Measurements from ENCODE around the gene FGF9. TPM values are rescaled to one million over a fixed set of nuclear protein-coding genes. Genes with fewer than 3 reads are reported as not detected.

Gene FGF9
- total RNA-seq, 1 experiment from 2014 or later: 0.21 TPM

DNA sequence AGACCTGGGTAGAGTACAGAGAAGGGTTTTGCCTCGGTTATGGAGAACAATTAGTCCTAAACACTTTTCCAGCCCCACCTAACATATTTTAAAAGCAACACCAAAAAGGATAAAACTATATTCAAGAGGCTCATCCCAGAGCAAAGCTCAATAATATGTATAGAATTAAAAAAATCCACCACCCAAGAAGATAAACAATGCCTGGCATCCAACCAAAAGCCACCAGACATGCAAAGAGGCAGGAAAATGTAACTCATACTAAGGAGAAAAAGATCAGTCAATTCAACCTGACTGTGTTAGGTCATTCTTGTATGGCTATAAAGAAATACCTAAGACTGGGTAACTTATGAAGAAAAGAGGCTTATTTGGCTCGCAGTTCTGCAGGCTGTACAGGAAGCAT lies 39.3 kb downstream of the FGF9 start:
- TF ChIP-seq, protein P1, sequence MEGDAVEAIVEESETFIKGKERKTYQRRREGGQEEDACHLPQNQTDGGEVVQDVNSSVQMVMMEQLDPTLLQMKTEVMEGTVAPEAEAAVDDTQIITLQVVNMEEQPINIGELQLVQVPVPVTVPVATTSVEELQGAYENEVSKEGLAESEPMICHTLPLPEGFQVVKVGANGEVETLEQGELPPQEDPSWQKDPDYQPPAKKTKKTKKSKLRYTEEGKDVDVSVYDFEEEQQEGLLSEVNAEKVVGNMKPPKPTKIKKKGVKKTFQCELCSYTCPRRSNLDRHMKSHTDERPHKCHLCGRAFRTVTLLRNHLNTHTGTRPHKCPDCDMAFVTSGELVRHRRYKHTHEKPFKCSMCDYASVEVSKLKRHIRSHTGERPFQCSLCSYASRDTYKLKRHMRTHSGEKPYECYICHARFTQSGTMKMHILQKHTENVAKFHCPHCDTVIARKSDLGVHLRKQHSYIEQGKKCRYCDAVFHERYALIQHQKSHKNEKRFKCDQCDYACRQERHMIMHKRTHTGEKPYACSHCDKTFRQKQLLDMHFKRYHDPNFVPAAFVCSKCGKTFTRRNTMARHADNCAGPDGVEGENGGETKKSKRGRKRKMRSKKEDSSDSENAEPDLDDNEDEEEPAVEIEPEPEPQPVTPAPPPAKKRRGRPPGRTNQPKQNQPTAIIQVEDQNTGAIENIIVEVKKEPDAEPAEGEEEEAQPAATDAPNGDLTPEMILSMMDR (conservative IDR thresholded peaks at IDR 0.05; ENCODE audit: low read depth, low read length): no peak
- TF ChIP-seq EZH2 (IDR thresholded peaks at IDR 0.05; ENCODE audit: borderline replicate concordance, low read depth, low read length, poor library complexity, severe bottlenecking): no peak
- H3K4me1 ChIP-seq (ENCODE audit: insufficient read depth, low read length, poor library complexity, severe bottlenecking): no peaks in the 10 kb centered on the region
- no peaks in the 10 kb centered on the region for H3K36me3 ChIP-seq (ENCODE audit: insufficient read depth, low read length, poor library complexity, severe bottlenecking)
- H3K4me3 ChIP-seq (ENCODE audit: low read depth, low read length, poor library complexity, severe bottlenecking): no peak overlapping the region
- H3K27ac ChIP-seq (ENCODE audit: low read depth, low read length, poor library complexity, severe bottlenecking): no peak overlapping the region
- DNase-seq (ENCODE audit: low spot score): no peak
- no peaks in the 10 kb centered on the region for H3K9me3 ChIP-seq (ENCODE audit: low read depth, low read length, poor library complexity, severe bottlenecking)
- ChIA-PET CTCF (no interaction called here), POLR2A (ENCODE audit: low non-redundant PET) (no interaction called here)
- H3K27me3 ChIP-seq (replicated peaks; ENCODE audit: insufficient read depth, low read depth, low read length, poor library complexity): no peaks in the 10 kb centered on the region
- intact Hi-C loops (cut with micrococcal nuclease; ENCODE audit: unreplicated experiment): no loop called here
- no TSS peak for BruUV-seq (replicated peaks)

DNA sequence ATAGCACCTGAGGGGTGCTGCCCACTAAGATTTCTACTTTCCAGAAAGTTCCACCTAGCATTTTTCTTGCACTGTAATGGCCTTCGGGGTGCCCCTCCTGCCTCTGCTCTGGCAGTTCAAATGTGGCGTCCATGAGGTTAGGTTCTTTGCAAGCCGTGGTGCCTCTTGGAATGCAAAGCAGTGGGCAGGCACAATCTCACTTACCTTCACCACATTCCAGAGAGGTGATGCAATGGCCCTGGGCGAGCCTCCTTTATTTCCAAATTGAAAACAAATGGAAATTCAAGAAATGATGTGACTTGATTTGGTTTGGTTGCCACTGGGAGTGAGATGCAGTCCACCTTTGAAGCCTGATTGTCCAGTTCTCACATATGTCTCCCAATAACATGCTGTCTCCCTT lies 46.9 kb downstream of the FGF9 start:
- no peaks in the 10 kb centered on the region for H3K36me3 ChIP-seq (ENCODE audit: insufficient read depth, low read length, poor library complexity, severe bottlenecking)
- BruUV-seq (replicated peaks): no TSS peak
- no peak overlapping the region for H3K4me3 ChIP-seq (ENCODE audit: low read depth, low read length, poor library complexity, severe bottlenecking)
- H3K27me3 ChIP-seq (replicated peaks; ENCODE audit: insufficient read depth, low read depth, low read length, poor library complexity): peaks cover 35% of the 10 kb centered on the region
- TF ChIP-seq, protein P1 (conservative IDR thresholded peaks at IDR 0.05; ENCODE audit: low read depth, low read length): no peak
- no peak for TF ChIP-seq EZH2 (IDR thresholded peaks at IDR 0.05; ENCODE audit: borderline replicate concordance, low read depth, low read length, poor library complexity, severe bottlenecking)
- no peaks in the 10 kb centered on the region for H3K4me1 ChIP-seq (ENCODE audit: insufficient read depth, low read length, poor library complexity, severe bottlenecking)
- no peak overlapping the region for H3K27ac ChIP-seq (ENCODE audit: low read depth, low read length, poor library complexity, severe bottlenecking)
- intact Hi-C loops (cut with micrococcal nuclease; ENCODE audit: unreplicated experiment): no loop called here
- H3K9me3 ChIP-seq (ENCODE audit: low read depth, low read length, poor library complexity, severe bottlenecking): no peaks in the 10 kb centered on the region
- ChIA-PET CTCF (no interaction called here), POLR2A (ENCODE audit: low non-redundant PET) (no interaction called here)
- DNase-seq (ENCODE audit: low spot score): no peak

DNA sequence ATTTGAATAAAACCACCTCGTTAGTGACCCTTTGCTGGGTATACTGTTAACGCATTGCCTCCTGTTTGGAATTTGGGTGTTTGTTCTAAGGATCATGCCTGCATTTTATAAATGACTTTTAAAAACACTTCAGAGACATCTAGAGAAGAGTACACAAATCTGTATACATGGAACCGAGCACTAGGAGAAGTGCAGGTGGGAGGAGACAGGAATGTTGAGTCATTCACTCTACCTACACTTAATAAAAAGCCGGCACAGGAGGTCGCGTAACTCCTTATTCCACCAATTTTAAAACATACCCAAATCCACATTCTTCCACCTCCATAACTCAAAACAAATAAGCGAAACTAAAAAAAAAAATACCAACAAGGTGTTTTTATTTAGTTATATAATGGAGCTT lies 48.6 kb downstream of the FGF9 start:
- Histone ChIP-seq H3K9me3 (ENCODE audit: low read depth, low read length, poor library complexity, severe bottlenecking) (no peaks in the 10 kb centered on the region), H3K36me3 (ENCODE audit: insufficient read depth, low read length, poor library complexity, severe bottlenecking) (no peaks in the 10 kb centered on the region), H3K4me1 (ENCODE audit: insufficient read depth, low read length, poor library complexity, severe bottlenecking) (no peaks in the 10 kb centered on the region), H3K4me3 (ENCODE audit: low read depth, low read length, poor library complexity, severe bottlenecking) (no peak overlapping the region), H3K27ac (ENCODE audit: low read depth, low read length, poor library complexity, severe bottlenecking) (no peak overlapping the region), H3K27me3 (replicated peaks; ENCODE audit: insufficient read depth, low read depth, low read length, poor library complexity) (peaks cover 35% of the 10 kb centered on the region)
- DNase-seq (ENCODE audit: low spot score): no peak
- BruUV-seq (replicated peaks): no TSS peak
- intact Hi-C loops (cut with micrococcal nuclease; ENCODE audit: unreplicated experiment): no loop called here
- ChIA-PET CTCF (no interaction called here), POLR2A (ENCODE audit: low non-redundant PET) (no interaction called here)
- TF ChIP-seq EZH2 (IDR thresholded peaks at IDR 0.05; ENCODE audit: borderline replicate concordance, low read depth, low read length, poor library complexity, severe bottlenecking): no peak
- TF ChIP-seq, protein P1 (conservative IDR thresholded peaks at IDR 0.05; ENCODE audit: low read depth, low read length): no peak
